ENCODE data around the gene SHISAL1. TPM values are rescaled to one million over a fixed set of nuclear protein-coding genes. Genes with fewer than 3 reads are reported as not detected.

SHISAL1 gene
- total RNA-seq, 1 donor from 2014 or later: 2.8 TPM

GRCh38 chr22:44221710-44222475, 90.9 kb downstream of the SHISAL1 start:
- Mint-ChIP-seq H3K4me1 (ENCODE audit: unreplicated experiment) (peaks cover 8% of the 10 kb centered on the region), H3K9me3 (no peaks in the 10 kb centered on the region), H3K36me3 (no peaks in the 10 kb centered on the region), H3K4me3 (no peak overlapping the region), H3K27me3 (peaks cover 21% of the 10 kb centered on the region), H3K27ac (no peak overlapping the region)
- DNase-seq (ENCODE audit: extremely low spot score, unreplicated experiment): no peak
- TF ChIP-seq CTCF (conservative IDR thresholded peaks at IDR 0.05): no peak

- no peak for DNase-seq (ENCODE audit: extremely low spot score, unreplicated experiment)
- H3K9me3 Mint-ChIP-seq: no peaks in the 10 kb centered on the region
- TF ChIP-seq CTCF (conservative IDR thresholded peaks at IDR 0.05): no peak
- H3K36me3 Mint-ChIP-seq: no peaks in the 10 kb centered on the region
- H3K27ac Mint-ChIP-seq: no peak overlapping the region
- no peak overlapping the region for H3K4me3 Mint-ChIP-seq
- peaks cover 8% of the 10 kb centered on the region for H3K4me1 Mint-ChIP-seq (ENCODE audit: unreplicated experiment)
- peaks cover 17% of the 10 kb centered on the region for H3K27me3 Mint-ChIP-seq
These were observed 91.7 kb downstream of the SHISAL1 start for GRCh38 chr22:44220727-44221680.

GRCh38 chr22:44219101-44219870, 93.5 kb downstream of the SHISAL1 start:
- Mint-ChIP-seq H3K9me3 (no peaks in the 10 kb centered on the region), H3K4me3 (no peak overlapping the region), H3K27ac (no peak overlapping the region), H3K4me1 (ENCODE audit: unreplicated experiment) (no peaks in the 10 kb centered on the region), H3K27me3 (peaks cover 3% of the 10 kb centered on the region), H3K36me3 (no peaks in the 10 kb centered on the region)
- TF ChIP-seq CTCF (conservative IDR thresholded peaks at IDR 0.05): no peak
- no peak for DNase-seq (ENCODE audit: extremely low spot score, unreplicated experiment)

- Mint-ChIP-seq H3K27me3 (no peaks in the 10 kb centered on the region), H3K36me3 (no peaks in the 10 kb centered on the region), H3K9me3 (no peaks in the 10 kb centered on the region), H3K27ac (no peak overlapping the region), H3K4me3 (no peak overlapping the region), H3K4me1 (ENCODE audit: unreplicated experiment) (no peaks in the 10 kb centered on the region)
- no peak for DNase-seq (ENCODE audit: extremely low spot score, unreplicated experiment)
- no peak for TF ChIP-seq CTCF (conservative IDR thresholded peaks at IDR 0.05)
These were observed 94.7 kb downstream of the SHISAL1 start for GRCh38 chr22:44218071-44218470.

- Mint-ChIP-seq H3K27ac (no peak overlapping the region), H3K4me1 (ENCODE audit: unreplicated experiment) (no peaks in the 10 kb centered on the region), H3K9me3 (no peaks in the 10 kb centered on the region), H3K4me3 (no peak overlapping the region), H3K36me3 (no peaks in the 10 kb centered on the region), H3K27me3 (no peaks in the 10 kb centered on the region)
- TF ChIP-seq CTCF (conservative IDR thresholded peaks at IDR 0.05): no peak
- no peak for DNase-seq (ENCODE audit: extremely low spot score, unreplicated experiment)
These were observed 95.4 kb downstream of the SHISAL1 start for GRCh38 chr22:44217346-44217745.
